ENCODE results near the gene DYNC2LI1.

DYNC2LI1 gene

DNA sequence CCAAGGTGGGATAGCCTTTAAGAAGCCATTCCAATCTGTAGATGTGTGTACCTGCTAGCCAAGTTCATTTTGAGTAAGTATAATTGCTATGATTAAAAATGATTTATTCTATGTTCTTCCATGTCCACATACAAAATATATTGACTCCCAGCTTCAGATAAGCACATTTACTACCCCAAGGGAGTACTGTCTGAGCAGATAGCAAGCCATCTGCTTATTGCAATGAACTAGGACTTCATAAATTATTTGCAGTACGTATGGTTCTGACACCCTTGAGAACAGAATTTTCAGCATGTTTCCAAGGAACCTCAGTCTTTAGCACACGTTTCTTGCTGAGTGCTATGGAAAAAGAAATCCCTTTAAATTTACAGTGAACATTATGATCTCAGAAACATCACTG lies 36.6 kb downstream of the DYNC2LI1 start:
- Histone ChIP-seq H3K36me3 (no peaks in the 10 kb centered on the region), H3K4me3 (ENCODE audit: low read depth, low read length) (no peak overlapping the region), H3K27me3 (ENCODE audit: insufficient read depth, low read depth, severe bottlenecking) (no peaks in the 10 kb centered on the region), H3K9me3 (ENCODE audit: severe bottlenecking) (no peaks in the 10 kb centered on the region), H3K27ac (no peak overlapping the region)
- TF ChIP-seq, protein P1, sequence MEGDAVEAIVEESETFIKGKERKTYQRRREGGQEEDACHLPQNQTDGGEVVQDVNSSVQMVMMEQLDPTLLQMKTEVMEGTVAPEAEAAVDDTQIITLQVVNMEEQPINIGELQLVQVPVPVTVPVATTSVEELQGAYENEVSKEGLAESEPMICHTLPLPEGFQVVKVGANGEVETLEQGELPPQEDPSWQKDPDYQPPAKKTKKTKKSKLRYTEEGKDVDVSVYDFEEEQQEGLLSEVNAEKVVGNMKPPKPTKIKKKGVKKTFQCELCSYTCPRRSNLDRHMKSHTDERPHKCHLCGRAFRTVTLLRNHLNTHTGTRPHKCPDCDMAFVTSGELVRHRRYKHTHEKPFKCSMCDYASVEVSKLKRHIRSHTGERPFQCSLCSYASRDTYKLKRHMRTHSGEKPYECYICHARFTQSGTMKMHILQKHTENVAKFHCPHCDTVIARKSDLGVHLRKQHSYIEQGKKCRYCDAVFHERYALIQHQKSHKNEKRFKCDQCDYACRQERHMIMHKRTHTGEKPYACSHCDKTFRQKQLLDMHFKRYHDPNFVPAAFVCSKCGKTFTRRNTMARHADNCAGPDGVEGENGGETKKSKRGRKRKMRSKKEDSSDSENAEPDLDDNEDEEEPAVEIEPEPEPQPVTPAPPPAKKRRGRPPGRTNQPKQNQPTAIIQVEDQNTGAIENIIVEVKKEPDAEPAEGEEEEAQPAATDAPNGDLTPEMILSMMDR (IDR thresholded peaks at IDR 0.05; ENCODE audit: low read depth, low read length): no peak
- DNase-seq: no peak

- H3K36me3 ChIP-seq: no peaks in the 10 kb centered on the region
- H3K9me3 ChIP-seq (ENCODE audit: severe bottlenecking): no peaks in the 10 kb centered on the region
- no peak overlapping the region for H3K4me3 ChIP-seq (ENCODE audit: low read depth, low read length)
- H3K27me3 ChIP-seq (ENCODE audit: insufficient read depth, low read depth, severe bottlenecking): no peaks in the 10 kb centered on the region
- no peak for DNase-seq
- TF ChIP-seq, protein P1 (IDR thresholded peaks at IDR 0.05; ENCODE audit: low read depth, low read length): no peak
- no peak overlapping the region for H3K27ac ChIP-seq
These were observed 37.0 kb downstream of the DYNC2LI1 start for GRCh38 chr2:43810888-43811287.

DNA sequence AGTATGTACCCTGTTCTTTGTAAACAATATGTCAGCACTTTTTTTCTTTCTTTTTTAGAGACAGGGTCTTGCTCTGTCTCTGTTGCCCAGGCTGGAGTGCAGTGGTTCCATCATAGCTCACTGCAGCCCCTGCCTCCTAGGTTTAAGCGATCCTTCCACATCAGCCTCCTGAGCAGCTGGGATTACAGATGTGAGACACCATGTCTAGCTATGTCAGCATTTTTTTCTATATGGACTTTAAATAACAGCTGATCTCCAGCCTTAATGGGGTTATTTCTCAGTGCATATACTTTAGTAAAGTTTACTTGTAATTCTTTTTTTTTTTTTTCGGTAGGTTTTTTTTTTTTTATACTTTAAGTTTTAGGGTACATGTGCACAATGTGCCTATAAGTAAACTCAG lies 38.2 kb downstream of the DYNC2LI1 start:
- Histone ChIP-seq H3K9me3 (ENCODE audit: severe bottlenecking) (no peaks in the 10 kb centered on the region), H3K27ac (no peak overlapping the region), H3K36me3 (no peaks in the 10 kb centered on the region), H3K4me3 (ENCODE audit: low read depth, low read length) (no peak overlapping the region), H3K27me3 (ENCODE audit: insufficient read depth, low read depth, severe bottlenecking) (no peaks in the 10 kb centered on the region)
- TF ChIP-seq, protein P1 (IDR thresholded peaks at IDR 0.05; ENCODE audit: low read depth, low read length): no peak
- DNase-seq: no peak

DNA sequence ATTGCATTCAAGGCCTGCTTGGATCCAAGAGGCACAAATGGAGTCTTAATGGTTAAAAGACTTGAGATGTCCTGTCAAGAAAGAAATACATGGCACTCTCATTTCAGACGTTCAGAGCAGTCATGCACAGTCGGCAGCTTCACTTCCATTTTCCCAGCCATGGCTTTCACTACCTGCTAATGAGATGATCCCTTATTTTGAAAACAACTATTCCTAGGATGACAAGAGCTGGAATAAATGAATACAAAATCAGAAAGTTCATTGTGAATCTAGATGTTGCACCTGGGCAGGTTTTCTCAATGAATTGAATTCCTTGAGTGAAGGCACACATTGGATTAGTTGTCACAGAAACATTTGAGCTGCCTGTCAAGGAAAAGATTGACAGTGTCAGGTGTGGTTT lies 39.1 kb downstream of the DYNC2LI1 start:
- no peaks in the 10 kb centered on the region for H3K36me3 ChIP-seq
- TF ChIP-seq, protein P1 (IDR thresholded peaks at IDR 0.05; ENCODE audit: low read depth, low read length): no peak
- no peak overlapping the region for H3K4me3 ChIP-seq (ENCODE audit: low read depth, low read length)
- H3K27ac ChIP-seq: no peak overlapping the region
- no peaks in the 10 kb centered on the region for H3K27me3 ChIP-seq (ENCODE audit: insufficient read depth, low read depth, severe bottlenecking)
- H3K9me3 ChIP-seq (ENCODE audit: severe bottlenecking): no peaks in the 10 kb centered on the region
- DNase-seq: no peak

GRCh38 chr2:43814711-43815110 lies 40.9 kb downstream of the DYNC2LI1 start:
- Histone ChIP-seq H3K36me3 (no peaks in the 10 kb centered on the region), H3K27ac (no peak overlapping the region), H3K9me3 (ENCODE audit: severe bottlenecking) (no peaks in the 10 kb centered on the region), H3K27me3 (ENCODE audit: insufficient read depth, low read depth, severe bottlenecking) (no peaks in the 10 kb centered on the region), H3K4me3 (ENCODE audit: low read depth, low read length) (no peak overlapping the region)
- no peak for DNase-seq
- TF ChIP-seq, protein P1 (IDR thresholded peaks at IDR 0.05; ENCODE audit: low read depth, low read length): no peak

DNA sequence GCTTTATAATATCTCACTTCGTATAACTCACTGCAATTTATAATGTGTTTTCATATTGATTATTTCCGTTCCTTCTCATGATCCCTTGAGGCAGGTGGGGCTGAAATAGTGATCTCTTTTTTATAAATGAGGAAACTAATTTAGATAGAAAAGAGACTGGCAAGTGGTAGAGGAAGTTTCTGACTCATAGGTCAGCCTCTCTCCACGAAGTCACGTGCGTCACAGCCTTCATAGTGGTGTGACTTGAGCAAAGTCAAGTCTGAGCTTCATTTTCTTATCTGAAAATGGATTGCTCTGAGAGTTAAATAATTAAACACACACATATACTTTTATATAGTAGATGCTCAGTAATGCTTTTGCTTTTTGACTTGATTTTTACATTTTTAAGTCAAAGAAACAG lies 44.9 kb downstream of the DYNC2LI1 start:
- no peak for DNase-seq
- TF ChIP-seq, protein P1 (IDR thresholded peaks at IDR 0.05; ENCODE audit: low read depth, low read length): no peak
- Histone ChIP-seq H3K27me3 (ENCODE audit: insufficient read depth, low read depth, severe bottlenecking) (no peaks in the 10 kb centered on the region), H3K4me3 (ENCODE audit: low read depth, low read length) (no peak overlapping the region), H3K27ac (no peak overlapping the region), H3K36me3 (no peaks in the 10 kb centered on the region), H3K9me3 (ENCODE audit: severe bottlenecking) (peaks cover 4% of the 10 kb centered on the region)
